ENCODE data around the gene CNDP1.

CNDP1 gene

DNA sequence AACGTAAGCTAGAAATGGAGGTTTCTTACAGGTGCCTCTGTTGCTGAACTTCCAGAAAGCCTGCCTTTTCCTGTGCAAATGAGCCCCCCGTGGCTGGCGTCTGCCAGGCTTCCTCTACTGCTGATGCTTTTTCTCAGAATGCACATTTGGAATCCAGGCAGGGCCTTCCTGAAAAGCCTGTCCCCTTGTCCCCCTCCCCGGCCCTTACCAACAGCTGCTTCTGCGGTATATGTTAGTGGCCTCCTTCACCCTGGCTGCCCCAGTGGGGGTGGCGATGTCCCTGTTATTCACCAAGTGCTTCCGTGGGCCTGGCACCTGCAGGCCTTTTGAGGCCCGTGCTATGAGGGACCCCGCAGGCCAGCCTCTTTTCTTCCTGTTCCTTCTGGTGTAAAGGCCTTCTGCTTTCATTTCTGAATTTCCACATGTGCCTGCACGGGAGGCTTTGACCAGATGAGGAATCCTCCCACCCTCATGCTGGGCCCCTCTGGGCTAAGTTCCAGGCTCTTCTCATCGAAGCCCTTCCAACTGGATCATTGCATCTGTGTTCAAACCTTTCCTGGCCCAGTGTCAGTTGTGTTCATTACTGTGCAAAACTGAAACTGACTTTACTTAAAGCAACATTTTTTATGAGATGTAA is 27.7 kb upstream of the CNDP1 start:
- TF ChIP-seq CTCF (IDR thresholded peaks at IDR 0.05) = no peak
- no peak overlapping the region for H3K27ac ChIP-seq
- no peak overlapping the region for H3K4me3 ChIP-seq
- DNase-seq (ENCODE audit: low spot score) = peak; percentile 53

DNA sequence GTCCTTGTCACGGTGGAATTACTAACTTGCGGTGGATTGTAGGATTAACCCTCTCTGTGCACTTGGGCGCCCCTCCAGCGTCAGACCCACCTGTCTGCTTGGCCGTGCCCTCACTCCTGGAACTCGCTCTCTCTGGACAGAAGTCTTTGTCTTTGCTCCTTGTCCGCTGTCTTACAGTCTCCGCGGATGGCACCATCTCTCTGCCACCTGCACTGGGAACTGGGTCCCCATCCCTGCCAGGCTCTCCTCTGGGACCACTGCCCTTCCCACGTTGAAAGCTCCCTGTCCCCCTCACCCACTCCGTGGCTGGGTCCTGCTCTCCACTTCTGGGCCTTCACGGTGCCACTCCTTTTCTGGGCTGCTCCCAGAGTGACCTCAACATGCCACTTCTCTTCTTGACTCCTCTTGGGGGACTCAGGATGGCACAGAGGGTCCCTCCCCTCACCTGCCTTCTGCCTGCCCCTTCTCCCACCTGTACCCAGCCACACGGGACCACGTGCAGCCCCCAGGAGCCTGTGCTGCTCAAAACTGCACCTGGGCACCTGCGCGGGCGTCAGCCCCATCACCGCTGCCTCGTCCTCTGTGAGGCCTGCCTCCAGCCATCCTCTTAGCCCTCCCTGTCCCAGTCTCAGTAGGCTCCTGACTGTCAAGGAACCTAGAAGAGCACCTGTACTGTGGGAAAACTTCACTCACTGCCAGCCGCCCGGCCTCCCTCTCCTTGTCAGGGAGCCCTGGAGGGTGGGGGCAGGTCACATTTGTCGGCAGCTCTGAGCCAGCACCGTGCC is 27.0 kb upstream of the CNDP1 start:
- peak; percentile 61 for DNase-seq (ENCODE audit: low spot score)
- H3K27ac ChIP-seq = no peak overlapping the region
- TF ChIP-seq CTCF (IDR thresholded peaks at IDR 0.05) = no peak
- no peak overlapping the region for H3K4me3 ChIP-seq

- Histone ChIP-seq H3K4me3 (no peak overlapping the region), H3K27ac (no peak overlapping the region)
- no peak for TF ChIP-seq CTCF (IDR thresholded peaks at IDR 0.05)
- DNase-seq (ENCODE audit: low spot score) = no peak
Observed at GRCh38 chr18:74507927-74508326, 26.4 kb upstream of the CNDP1 start.

- TF ChIP-seq CTCF (IDR thresholded peaks at IDR 0.05) = no peak
- no peak for DNase-seq (ENCODE audit: low spot score)
- H3K27ac ChIP-seq = no peak overlapping the region
- H3K4me3 ChIP-seq = no peak overlapping the region
Observed at GRCh38 chr18:74508366-74508765, 25.9 kb upstream of the CNDP1 start.

DNA sequence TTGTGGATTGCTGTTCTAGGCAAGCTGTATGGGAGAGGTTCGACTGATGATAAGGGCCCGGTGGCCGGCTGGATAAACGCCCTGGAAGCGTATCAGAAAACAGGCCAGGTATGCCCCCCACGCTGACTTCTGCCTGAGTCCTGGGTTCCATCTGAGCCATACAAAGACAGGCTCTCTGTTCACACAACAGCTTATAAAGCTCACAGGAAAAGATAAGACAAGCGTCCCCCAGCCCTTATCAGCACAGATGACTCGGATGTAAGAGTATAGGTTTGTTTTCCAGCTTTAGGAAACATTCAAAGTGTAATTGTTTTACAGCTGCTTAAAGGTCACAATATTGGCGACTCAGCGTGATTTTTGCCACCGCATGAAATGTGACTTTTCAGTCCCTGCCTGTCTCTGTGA is 25.5 kb upstream of the CNDP1 start:
- no peak overlapping the region for H3K27ac ChIP-seq
- DNase-seq (ENCODE audit: low spot score) = peak; percentile 12
- no peak overlapping the region for H3K4me3 ChIP-seq
- TF ChIP-seq CTCF (IDR thresholded peaks at IDR 0.05) = no peak

GRCh38 chr18:74509856-74510769 is 24.2 kb upstream of the CNDP1 start:
- peak; percentile 58 for DNase-seq (ENCODE audit: low spot score)
- no peak for TF ChIP-seq CTCF (IDR thresholded peaks at IDR 0.05)
- no peak overlapping the region for H3K27ac ChIP-seq
- no peak overlapping the region for H3K4me3 ChIP-seq

All from coronary artery (tissue), 2 donors.